ENCODE measurements around the gene CPSF3. TPM values are rescaled to one million over a fixed set of nuclear protein-coding genes. Genes with fewer than 3 reads are reported as not detected.
A peak's percentile ranks its signal among the peaks of the same experiment; 100 is the strongest.

The CPSF3 gene
- total RNA-seq, 1 experiment from 2014 or later = 95.5 TPM

DNA sequence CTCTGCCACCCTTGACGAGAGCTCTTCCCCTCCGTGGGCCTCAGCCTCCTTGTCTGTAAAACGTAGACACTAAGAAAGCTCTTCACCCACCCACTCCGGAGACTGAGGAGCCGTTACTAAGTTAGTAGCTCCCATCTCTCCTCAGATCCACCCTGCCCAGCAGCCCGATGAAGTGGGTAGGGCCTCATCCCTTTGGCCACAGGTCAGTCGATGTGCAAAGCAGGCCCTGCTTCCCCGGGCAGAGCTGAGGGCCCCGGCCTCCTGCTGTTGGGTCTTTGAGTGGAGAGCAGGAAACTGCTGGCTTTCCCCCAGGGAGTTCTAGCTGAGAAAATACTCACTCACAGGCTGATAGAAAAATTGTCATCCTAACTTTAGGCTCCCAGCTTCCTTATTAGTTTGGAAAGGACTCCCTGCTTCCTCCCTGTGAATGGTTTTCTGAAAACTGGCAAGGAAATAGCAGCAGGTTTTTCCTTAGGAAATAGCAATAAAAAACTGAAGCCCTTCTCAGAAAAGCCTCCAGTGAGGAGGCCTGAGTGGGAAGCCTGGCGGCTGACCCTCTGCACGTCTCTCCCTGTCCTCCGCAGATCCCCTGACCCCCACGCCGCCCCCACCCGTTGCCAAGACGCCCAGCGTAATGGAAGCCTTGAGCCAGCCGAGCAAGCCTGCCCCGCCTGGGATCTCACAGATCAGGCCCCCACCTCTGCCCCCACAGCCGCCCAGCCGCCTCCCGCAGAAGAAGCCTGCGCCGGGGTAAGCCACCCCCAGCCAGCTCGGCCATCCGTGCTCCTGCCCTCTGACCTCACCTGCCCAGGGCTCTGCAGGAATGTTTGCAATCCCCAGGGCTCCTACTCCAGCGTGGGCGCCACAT, 30.3 kb upstream of the CPSF3 start:
- H3K4me1 ChIP-seq (ENCODE audit: insufficient read depth, low read length) = peaks cover 3% of the 10 kb centered on the region; the same call in 1 of the 2 replicates
- no peak overlapping the region for H2AFZ ChIP-seq (ENCODE audit: low read length)
- H2AK5ac ChIP-seq (ENCODE audit: insufficient read length, low read length) = no peak overlapping the region
- no peaks in the 10 kb centered on the region for H3K23me2 ChIP-seq (ENCODE audit: insufficient read length, low read depth, low read length, poor library complexity, severe bottlenecking)
- Mint-ChIP-seq H3K27ac (peak overlapping the region; percentile 39 to 86 (median 77); a peak in 5 of 7 replicates), H3K9me3 (no peaks in the 10 kb centered on the region), H3K4me3 (no peak overlapping the region; a peak in 1 of 5 replicates), H3K27me3 (ENCODE audit: low read depth) (no peaks in the 10 kb centered on the region), H3K36me3 (ENCODE audit: insufficient read depth in 1 of 3, low read depth in 3 of 3) (peaks cover 4 to 34% (median 17%) of the 10 kb centered on the region in 3 experiments; a peak in 6 of 7 replicates), H3K4me1 (peaks cover 16 to 21% of the 10 kb centered on the region in 2 experiments)
- DNase-seq = peak; percentile 62
- H3K4me2 ChIP-seq (ENCODE audit: insufficient read depth, insufficient read length, low read length) = no peak overlapping the region
- H3K79me1 ChIP-seq (ENCODE audit: insufficient read depth, low read depth, low read length, poor library complexity, severe bottlenecking) = no peaks in the 10 kb centered on the region
- H4K8ac ChIP-seq (replicated peaks; ENCODE audit: insufficient read length, low read depth, low read length) = no peak overlapping the region
- no peak overlapping the region for H3K18ac ChIP-seq (ENCODE audit: insufficient read length, low read depth, low read length)
- H3T11ph ChIP-seq (ENCODE audit: low read length) = no peak overlapping the region
- no peak overlapping the region for H3K23ac ChIP-seq (ENCODE audit: insufficient read length, low read depth, low read length)
- no peak overlapping the region for H2BK20ac ChIP-seq (ENCODE audit: low read depth, low read length, poor library complexity, severe bottlenecking)
- WGBS (ENCODE audit: extremely low coverage, insufficient read length, low lambda C conversion rate) = no CpG with 5 or more reads among the region's 28 CpGs
- no peak overlapping the region for H4K5ac ChIP-seq (ENCODE audit: insufficient read length, low read depth, low read length)
- no peaks in the 10 kb centered on the region for H3K27me3 ChIP-seq (ENCODE audit: insufficient read depth, low read length)
- H4K20me1 ChIP-seq (ENCODE audit: control insufficient read depth, insufficient read depth, insufficient read length) = no peaks in the 10 kb centered on the region
- TF ChIP-seq, protein P1, sequence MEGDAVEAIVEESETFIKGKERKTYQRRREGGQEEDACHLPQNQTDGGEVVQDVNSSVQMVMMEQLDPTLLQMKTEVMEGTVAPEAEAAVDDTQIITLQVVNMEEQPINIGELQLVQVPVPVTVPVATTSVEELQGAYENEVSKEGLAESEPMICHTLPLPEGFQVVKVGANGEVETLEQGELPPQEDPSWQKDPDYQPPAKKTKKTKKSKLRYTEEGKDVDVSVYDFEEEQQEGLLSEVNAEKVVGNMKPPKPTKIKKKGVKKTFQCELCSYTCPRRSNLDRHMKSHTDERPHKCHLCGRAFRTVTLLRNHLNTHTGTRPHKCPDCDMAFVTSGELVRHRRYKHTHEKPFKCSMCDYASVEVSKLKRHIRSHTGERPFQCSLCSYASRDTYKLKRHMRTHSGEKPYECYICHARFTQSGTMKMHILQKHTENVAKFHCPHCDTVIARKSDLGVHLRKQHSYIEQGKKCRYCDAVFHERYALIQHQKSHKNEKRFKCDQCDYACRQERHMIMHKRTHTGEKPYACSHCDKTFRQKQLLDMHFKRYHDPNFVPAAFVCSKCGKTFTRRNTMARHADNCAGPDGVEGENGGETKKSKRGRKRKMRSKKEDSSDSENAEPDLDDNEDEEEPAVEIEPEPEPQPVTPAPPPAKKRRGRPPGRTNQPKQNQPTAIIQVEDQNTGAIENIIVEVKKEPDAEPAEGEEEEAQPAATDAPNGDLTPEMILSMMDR (conservative IDR thresholded peaks at IDR 0.05) = no peak
- no peak overlapping the region for H3K4ac ChIP-seq (ENCODE audit: low read depth, low read length)
- H3K79me2 ChIP-seq (ENCODE audit: insufficient read depth, low read length) = no peaks in the 10 kb centered on the region
- no peaks in the 10 kb centered on the region for H3K9me3 ChIP-seq (ENCODE audit: control insufficient read depth, low read depth, low read length)
- no peak overlapping the region for H2BK5ac ChIP-seq (ENCODE audit: insufficient read length, low read length)
- no peak overlapping the region for H3K27ac ChIP-seq (ENCODE audit: insufficient read length, low read depth, low read length)
- H3K9ac ChIP-seq (ENCODE audit: extremely low read depth, insufficient read length, low read length) = no peak overlapping the region
- no peak overlapping the region for H2BK12ac ChIP-seq (ENCODE audit: insufficient read length, low read depth, low read length)
- H4K91ac ChIP-seq (ENCODE audit: insufficient read length, low read depth, low read length) = no peak overlapping the region
- H2BK15ac ChIP-seq (ENCODE audit: low read depth, low read length) = no peak overlapping the region
- H2BK120ac ChIP-seq (ENCODE audit: low read depth, low read length, poor library complexity, severe bottlenecking) = no peak overlapping the region
- no peak overlapping the region for H3K14ac ChIP-seq (ENCODE audit: insufficient read depth, low read length)
- no peak overlapping the region for H3K56ac ChIP-seq (ENCODE audit: insufficient read length, low read depth, low read length)
